ENCODE measurements around the gene ZSCAN30.

The ZSCAN30 gene

GRCh38 chr18:35278085-35278484 is 11.9 kb downstream of the ZSCAN30 start:
- no peak for DNase-seq

- DNase-seq: no peak
These were observed 12.4 kb downstream of the ZSCAN30 start for GRCh38 chr18:35277633-35278032.

GRCh38 chr18:35276267-35276666 is 13.8 kb downstream of the ZSCAN30 start:
- no peak for DNase-seq

GRCh38 chr18:35271656-35272055 is 18.4 kb downstream of the ZSCAN30 start:
- no peak for DNase-seq

GRCh38 chr18:35268821-35269220 is 21.2 kb downstream of the ZSCAN30 start:
- no peak for DNase-seq

GRCh38 chr18:35267809-35268208 is 22.2 kb downstream of the ZSCAN30 start:
- peak; percentile 73 for DNase-seq

- peak; percentile 82 for DNase-seq
These were observed 22.8 kb downstream of the ZSCAN30 start for GRCh38 chr18:35267161-35267651.

GRCh38 chr18:35264409-35264808 is 25.6 kb downstream of the ZSCAN30 start:
- DNase-seq: no peak

- DNase-seq: no peak
These were observed 33.1 kb downstream of the ZSCAN30 start for GRCh38 chr18:35256947-35257346.

GRCh38 chr18:35253655-35254287 is 36.3 kb downstream of the ZSCAN30 start:
- DNase-seq: no peak

- DNase-seq: no peak
These were observed 37.6 kb downstream of the ZSCAN30 start for GRCh38 chr18:35252466-35252865.

GRCh38 chr18:35248429-35248828 is 41.6 kb downstream of the ZSCAN30 start:
- DNase-seq: no peak

GRCh38 chr18:35247412-35248249 is 42.4 kb downstream of the ZSCAN30 start:
- DNase-seq: no peak

- no peak for DNase-seq
These were observed 43.2 kb downstream of the ZSCAN30 start for GRCh38 chr18:35246831-35247230.

GRCh38 chr18:35245719-35246317 is 44.2 kb downstream of the ZSCAN30 start:
- no peak for DNase-seq

GRCh38 chr18:35244671-35245070 is 45.4 kb downstream of the ZSCAN30 start:
- DNase-seq: no peak

- no peak for DNase-seq
These were observed 47.6 kb downstream of the ZSCAN30 start for GRCh38 chr18:35242426-35242825.

- DNase-seq: no peak
These were observed 48.6 kb downstream of the ZSCAN30 start for GRCh38 chr18:35241448-35241804.

- DNase-seq: peak; percentile 88
These were observed 49.2 kb downstream of the ZSCAN30 start, which contains the start of gene ZNF397 for GRCh38 chr18:35240664-35241447. Gene ZNF397 (plus strand): TSS chr18:35241034. CDS start chr18:35242471, 1,437 bp downstream.

GRCh38 chr18:35239314-35239713 is 50.7 kb downstream of the ZSCAN30 start:
- no peak for DNase-seq

- no peak for DNase-seq
These were observed 53.3 kb downstream of the ZSCAN30 start for GRCh38 chr18:35236571-35237363.

GRCh38 chr18:35231052-35231451 is 59.0 kb downstream of the ZSCAN30 start:
- peak; percentile 28 for DNase-seq

Data from NCI-H1417 treated with DMSO at 0.1 percent for 48 hours (cell line).